ENCODE results near the gene POLR1H. TPM values are rescaled to one million over a fixed set of nuclear protein-coding genes. Genes with fewer than 3 reads are reported as not detected.

Gene POLR1H
- polyA plus RNA-seq, 3 donors = 36.2 to 62.4 (median 45.0) TPM

GRCh38 chr6:30066577-30067459 lies 5.8 kb downstream of the POLR1H start, which contains the start of gene PPP1R11:
PPP1R11 (plus strand) TSS chr6:30067198; CDS start chr6:30067411, 213 bp downstream.
- peaks cover 46% of the 10 kb centered on the region for H3K79me2 ChIP-seq (ENCODE audit: insufficient read depth, low read length)
- peaks cover 12 to 18% of the 10 kb centered on the region in 2 donors for H3K27me3 ChIP-seq (ENCODE audit: control insufficient read depth in 2 of 2, insufficient read depth in 2 of 2, low read length in 2 of 2)
- peak within 1 kb of the TSS; percentile 91 to 96 for H3K4me3 Mint-ChIP-seq
- under 1% methylated on average over 25 of the region's 46 CpGs for WGBS (ENCODE audit: insufficient coverage)
- H3K4me2 ChIP-seq (replicated peaks; ENCODE audit: extremely low read depth, low read length, poor library complexity, severe bottlenecking) = peak within 1 kb of the TSS; percentile 86
- H3K9me3 ChIP-seq (replicated peaks in 1 of 2; ENCODE audit: control insufficient read depth in 1 of 2, insufficient read depth in 1 of 2, low read length in 2 of 2) = peaks cover 0 to 1% of the 10 kb centered on the region in 2 donors
- peak; percentile 97 to 99 (median 99) for DNase-seq
- H3K4me1 Mint-ChIP-seq = peaks cover 46% of the 10 kb centered on the region
- H3K27ac ChIP-seq (ENCODE audit: low read depth in 1 of 2, low read length in 2 of 2) = peak within 1 kb of the TSS; percentile 96 to 99
- H4K20me1 ChIP-seq (ENCODE audit: insufficient read depth, low read length) = no peaks in the 10 kb centered on the region
- peaks cover 2 to 8% (median 4%) of the 10 kb centered on the region in 7 donors for H3K9me3 Mint-ChIP-seq
- TF ChIP-seq, protein P1, sequence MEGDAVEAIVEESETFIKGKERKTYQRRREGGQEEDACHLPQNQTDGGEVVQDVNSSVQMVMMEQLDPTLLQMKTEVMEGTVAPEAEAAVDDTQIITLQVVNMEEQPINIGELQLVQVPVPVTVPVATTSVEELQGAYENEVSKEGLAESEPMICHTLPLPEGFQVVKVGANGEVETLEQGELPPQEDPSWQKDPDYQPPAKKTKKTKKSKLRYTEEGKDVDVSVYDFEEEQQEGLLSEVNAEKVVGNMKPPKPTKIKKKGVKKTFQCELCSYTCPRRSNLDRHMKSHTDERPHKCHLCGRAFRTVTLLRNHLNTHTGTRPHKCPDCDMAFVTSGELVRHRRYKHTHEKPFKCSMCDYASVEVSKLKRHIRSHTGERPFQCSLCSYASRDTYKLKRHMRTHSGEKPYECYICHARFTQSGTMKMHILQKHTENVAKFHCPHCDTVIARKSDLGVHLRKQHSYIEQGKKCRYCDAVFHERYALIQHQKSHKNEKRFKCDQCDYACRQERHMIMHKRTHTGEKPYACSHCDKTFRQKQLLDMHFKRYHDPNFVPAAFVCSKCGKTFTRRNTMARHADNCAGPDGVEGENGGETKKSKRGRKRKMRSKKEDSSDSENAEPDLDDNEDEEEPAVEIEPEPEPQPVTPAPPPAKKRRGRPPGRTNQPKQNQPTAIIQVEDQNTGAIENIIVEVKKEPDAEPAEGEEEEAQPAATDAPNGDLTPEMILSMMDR (IDR thresholded peaks at IDR 0.05) = no peak
- peaks cover 46 to 48% of the 10 kb centered on the region in 2 donors for H3K36me3 Mint-ChIP-seq
- H3K9ac ChIP-seq (ENCODE audit: insufficient read depth, low read length, poor library complexity, severe bottlenecking) = peak within 1 kb of the TSS; percentile 89
- peaks cover 36 to 46% of the 10 kb centered on the region in 2 donors for H3K4me1 ChIP-seq (ENCODE audit: control insufficient read depth in 1 of 2, insufficient read depth in 2 of 2, low read length in 2 of 2)
- H3K27ac Mint-ChIP-seq = peak within 1 kb of the TSS; percentile 99 to 100 (median 100)
- H3K27me3 Mint-ChIP-seq (ENCODE audit: low read depth in 3 of 3) = peaks cover 9 to 26% (median 18%) of the 10 kb centered on the region in 3 donors
- peak within 1 kb of the TSS; percentile 82 for H2AFZ ChIP-seq (ENCODE audit: insufficient read depth, low read depth, low read length, poor library complexity, severe bottlenecking)
- H3K36me3 ChIP-seq (replicated peaks in 1 of 2; ENCODE audit: control insufficient read depth in 1 of 2, insufficient read depth in 2 of 2, low read length in 2 of 2) = peaks cover 23 to 34% of the 10 kb centered on the region in 2 donors
- intact Hi-C loops (cut with micrococcal nuclease) = loop anchor here (5.0 to 10.0 kb wide), 4 partner anchors 35 to 258 kb away; partner anchors contain the start of genes TRIM26 (in 1 of the 2) and TRIM39 (in 1 of the 2)
- H3K4me3 ChIP-seq (replicated peaks in 1 of 3; ENCODE audit: low read depth in 2 of 3, low read length in 3 of 3) = peak within 1 kb of the TSS; percentile 75 to 89 (median 85)

GRCh38 chr6:30067460-30068139 lies 6.5 kb downstream of the POLR1H start:
- peaks cover 45% of the 10 kb centered on the region for H3K4me1 Mint-ChIP-seq
- intact Hi-C loops (cut with micrococcal nuclease) = loop anchor here (5.0 to 10.0 kb wide), 4 partner anchors 35 to 257 kb away; partner anchors contain the start of genes TRIM26 (in 1 of the 2) and TRIM39 (in 1 of the 2)
- peaks cover 20 to 26% of the 10 kb centered on the region in 2 donors for H3K27me3 ChIP-seq (ENCODE audit: control insufficient read depth in 2 of 2, insufficient read depth in 2 of 2, low read length in 2 of 2)
- peak overlapping the region; percentile 89 for H3K9ac ChIP-seq (ENCODE audit: insufficient read depth, low read length, poor library complexity, severe bottlenecking)
- H3K4me2 ChIP-seq (replicated peaks; ENCODE audit: extremely low read depth, low read length, poor library complexity, severe bottlenecking) = peak overlapping the region; percentile 86
- peaks cover 17 to 34% (median 26%) of the 10 kb centered on the region in 3 donors for H3K27me3 Mint-ChIP-seq (ENCODE audit: low read depth in 3 of 3)
- TF ChIP-seq, protein P1 (IDR thresholded peaks at IDR 0.05) = no peak
- H3K4me3 ChIP-seq (replicated peaks in 1 of 3; ENCODE audit: low read depth in 2 of 3, low read length in 3 of 3) = peak overlapping the region; percentile 75 to 89 (median 85)
- H3K36me3 ChIP-seq (replicated peaks in 1 of 2; ENCODE audit: control insufficient read depth in 1 of 2, insufficient read depth in 2 of 2, low read length in 2 of 2) = peaks cover 23 to 34% of the 10 kb centered on the region in 2 donors
- H3K4me3 Mint-ChIP-seq = peak overlapping the region; percentile 91 to 96
- H3K27ac ChIP-seq (ENCODE audit: low read depth in 1 of 2, low read length in 2 of 2) = peak overlapping the region; percentile 96 to 99
- peaks cover 0 to 5% of the 10 kb centered on the region in 2 donors for H3K9me3 ChIP-seq (replicated peaks in 1 of 2; ENCODE audit: control insufficient read depth in 1 of 2, insufficient read depth in 1 of 2, low read length in 2 of 2)
- no peaks in the 10 kb centered on the region for H4K20me1 ChIP-seq (ENCODE audit: insufficient read depth, low read length)
- H3K36me3 Mint-ChIP-seq = peaks cover 53 to 54% of the 10 kb centered on the region in 2 donors
- H3K9me3 Mint-ChIP-seq = peaks cover 2 to 13% (median 9%) of the 10 kb centered on the region in 7 donors
- H3K4me1 ChIP-seq (ENCODE audit: control insufficient read depth in 1 of 2, insufficient read depth in 2 of 2, low read length in 2 of 2) = peaks cover 29 to 43% of the 10 kb centered on the region in 2 donors
- peak overlapping the region; percentile 99 to 100 (median 100) for H3K27ac Mint-ChIP-seq
- H2AFZ ChIP-seq (ENCODE audit: insufficient read depth, low read depth, low read length, poor library complexity, severe bottlenecking) = peak overlapping the region; percentile 82
- peaks cover 38% of the 10 kb centered on the region for H3K79me2 ChIP-seq (ENCODE audit: insufficient read depth, low read length)
- DNase-seq = no peak
- 5% methylated on average over 6 of the region's 8 CpGs for WGBS (ENCODE audit: insufficient coverage)
